Activated T-helper 1 cell treated with anti-CD3 and anti-CD28 coated beads, Interleukin-12 subunit alpha, Interleukin-12 subunit beta, Interleukin-2, Interleukin-4 antibody, amounts not matched to agents 30 ng/mL and 10 ng/mL and 1 ng/mL, durations not matched to agents 14 hours and 24 hours and 36 hours (primary cell): ENCODE data around the gene NPY5R. TPM values are rescaled to one million over a fixed set of nuclear protein-coding genes. Genes with fewer than 3 reads are reported as not detected.

Source experiments
- DNase-seq: peaks from one replicate; pipeline ENCODE4 v3.0.0; 2021; ENCODE audit warnings: low spot score
- H3K27ac Mint-ChIP-seq: one replicate; pipeline ENCODE4 v1.8.0; 2021; ENCODE audit warnings: mild to moderate bottlenecking, mixed read lengths
- H3K27me3 Mint-ChIP-seq: one replicate; pipeline ENCODE4 v1.8.0; 2022; ENCODE audit warnings: mild to moderate bottlenecking, moderate library complexity, mixed read lengths; ENCODE audit not compliant: insufficient read depth
- H3K36me3 Mint-ChIP-seq: one replicate; pipeline ENCODE4 v1.8.0; 2021; ENCODE audit warnings: low read depth, mixed read lengths
- H3K4me1 Mint-ChIP-seq: one replicate; pipeline ENCODE4 v1.8.0; 2021; ENCODE audit warnings: low read depth, mixed read lengths
- H3K4me3 Mint-ChIP-seq: one replicate; pipeline ENCODE4 v1.8.0; 2021; ENCODE audit warnings: mild to moderate bottlenecking, moderate library complexity, mixed read lengths
- H3K9me3 Mint-ChIP-seq: one replicate; pipeline ENCODE4 v1.8.0; 2021; ENCODE audit warnings: mixed read lengths
- intact Hi-C: fragments of 100-400 bp; cut with micrococcal nuclease; formaldehyde crosslinking; loops from one replicate; pipeline ENCODE4 v1.15.1; 2024
- total RNA-seq: library from RNA; stranded (reverse); gene quantifications from 2 replicates; pipeline ENCODE4 v1.2.3, GENCODE V29; 2022

The NPY5R gene
- total RNA-seq, 1 donor from 2014 or later = not detected

DNA sequence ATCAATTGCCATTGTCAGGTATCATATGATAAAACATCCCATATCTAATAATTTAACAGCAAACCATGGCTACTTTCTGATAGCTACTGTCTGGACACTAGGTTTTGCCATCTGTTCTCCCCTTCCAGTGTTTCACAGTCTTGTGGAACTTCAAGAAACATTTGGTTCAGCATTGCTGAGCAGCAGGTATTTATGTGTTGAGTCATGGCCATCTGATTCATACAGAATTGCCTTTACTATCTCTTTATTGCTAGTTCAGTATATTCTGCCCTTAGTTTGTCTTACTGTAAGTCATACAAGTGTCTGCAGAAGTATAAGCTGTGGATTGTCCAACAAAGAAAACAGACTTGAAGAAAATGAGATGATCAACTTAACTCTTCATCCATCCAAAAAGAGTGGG, 7.0 kb downstream of the NPY5R start:
- DNase-seq = no peak
- intact Hi-C loops = loop anchor here (10.0 kb wide), 1 partner anchor 194 kb away; no protein-coding TSS in a partner anchor
- Mint-ChIP-seq H3K9me3 (no peaks in the 10 kb centered on the region), H3K4me1 (no peaks in the 10 kb centered on the region), H3K27me3 (peaks cover 5% of the 10 kb centered on the region), H3K4me3 (no peak overlapping the region), H3K27ac (no peak overlapping the region), H3K36me3 (no peaks in the 10 kb centered on the region)

- Mint-ChIP-seq H3K36me3 (no peaks in the 10 kb centered on the region), H3K4me3 (no peak overlapping the region), H3K27ac (no peak overlapping the region), H3K27me3 (no peaks in the 10 kb centered on the region), H3K4me1 (no peaks in the 10 kb centered on the region), H3K9me3 (no peaks in the 10 kb centered on the region)
- DNase-seq = no peak
- intact Hi-C loops = loop anchor here (10.0 kb wide), 1 partner anchor 192 kb away; no protein-coding TSS in a partner anchor
Measured at GRCh38 chr4:163353054-163353453, 9.4 kb downstream of the NPY5R start.

- Mint-ChIP-seq H3K36me3 (no peaks in the 10 kb centered on the region), H3K27me3 (no peaks in the 10 kb centered on the region), H3K9me3 (no peaks in the 10 kb centered on the region), H3K27ac (no peak overlapping the region), H3K4me3 (no peak overlapping the region), H3K4me1 (no peaks in the 10 kb centered on the region)
- no peak for DNase-seq
- intact Hi-C loops = loop anchor here (10.0 kb wide), 1 partner anchor 189 kb away; no protein-coding TSS in a partner anchor
Measured at GRCh38 chr4:163356104-163356503, 12.4 kb downstream of the NPY5R start.

DNA sequence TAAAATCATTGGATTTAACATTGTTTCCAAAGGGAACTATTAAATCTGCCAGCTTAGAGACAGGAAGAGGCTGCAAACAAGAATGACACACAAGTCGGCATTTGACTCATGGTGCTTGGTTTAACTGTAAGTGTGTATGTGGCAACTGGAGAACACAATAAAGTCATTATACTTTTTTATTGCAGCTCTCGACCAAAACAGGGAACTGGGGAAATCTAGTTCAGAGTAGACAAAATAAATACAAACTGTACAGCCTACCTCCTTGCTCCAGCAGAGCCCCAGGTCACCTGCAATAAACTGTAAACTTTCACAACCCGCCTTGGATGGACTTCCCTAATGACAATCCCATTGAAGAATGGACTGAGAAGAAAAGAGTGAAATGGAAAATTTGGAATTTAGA, 24.0 kb downstream of the NPY5R start:
- intact Hi-C loops = no loop called here
- Mint-ChIP-seq H3K4me1 (no peaks in the 10 kb centered on the region), H3K36me3 (no peaks in the 10 kb centered on the region), H3K4me3 (no peak overlapping the region), H3K27ac (no peak overlapping the region), H3K9me3 (no peaks in the 10 kb centered on the region), H3K27me3 (peaks cover 6% of the 10 kb centered on the region)
- no peak for DNase-seq

GRCh38 chr4:163372029-163372428, 28.3 kb downstream of the NPY5R start:
- no peak overlapping the region for H3K27ac Mint-ChIP-seq
- intact Hi-C loops = no loop called here
- no peaks in the 10 kb centered on the region for H3K4me1 Mint-ChIP-seq
- H3K27me3 Mint-ChIP-seq = peaks cover 6% of the 10 kb centered on the region
- no peaks in the 10 kb centered on the region for H3K9me3 Mint-ChIP-seq
- no peaks in the 10 kb centered on the region for H3K36me3 Mint-ChIP-seq
- DNase-seq = no peak
- H3K4me3 Mint-ChIP-seq = no peak overlapping the region

DNA sequence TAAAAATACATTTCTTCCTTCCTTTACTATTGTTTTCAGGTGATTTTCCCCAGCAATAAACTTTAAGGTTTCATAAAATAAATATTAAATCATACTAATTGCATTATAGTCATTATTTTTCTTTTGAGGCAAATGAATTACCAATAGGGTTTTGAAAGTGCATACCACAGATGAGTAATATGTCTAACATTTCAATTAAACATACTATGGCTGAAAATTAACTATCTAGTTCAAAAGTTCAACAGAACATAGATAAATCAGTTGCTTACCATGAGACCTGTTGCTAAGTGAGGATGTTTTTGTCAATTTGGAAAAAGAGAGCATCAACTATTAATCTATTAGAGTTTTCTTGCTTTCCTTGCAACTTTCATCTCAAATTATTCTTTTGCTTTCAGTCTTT, 35.0 kb downstream of the NPY5R start:
- Mint-ChIP-seq H3K4me1 (no peaks in the 10 kb centered on the region), H3K36me3 (no peaks in the 10 kb centered on the region), H3K27ac (no peak overlapping the region), H3K27me3 (peaks cover 2% of the 10 kb centered on the region), H3K4me3 (no peak overlapping the region), H3K9me3 (no peaks in the 10 kb centered on the region)
- DNase-seq = no peak
- intact Hi-C loops = no loop called here

- Mint-ChIP-seq H3K36me3 (no peaks in the 10 kb centered on the region), H3K27me3 (peaks cover 2% of the 10 kb centered on the region), H3K4me1 (no peaks in the 10 kb centered on the region), H3K27ac (no peak overlapping the region), H3K4me3 (no peak overlapping the region), H3K9me3 (no peaks in the 10 kb centered on the region)
- no peak for DNase-seq
- intact Hi-C loops = no loop called here
Measured at GRCh38 chr4:163380703-163381102, 37.0 kb downstream of the NPY5R start.

GRCh38 chr4:163382178-163382869, 38.6 kb downstream of the NPY5R start:
- Mint-ChIP-seq H3K9me3 (no peaks in the 10 kb centered on the region), H3K4me1 (no peaks in the 10 kb centered on the region), H3K36me3 (no peaks in the 10 kb centered on the region), H3K4me3 (no peak overlapping the region), H3K27me3 (peaks cover 4% of the 10 kb centered on the region), H3K27ac (no peak overlapping the region)
- DNase-seq = no peak
- intact Hi-C loops = no loop called here

DNA sequence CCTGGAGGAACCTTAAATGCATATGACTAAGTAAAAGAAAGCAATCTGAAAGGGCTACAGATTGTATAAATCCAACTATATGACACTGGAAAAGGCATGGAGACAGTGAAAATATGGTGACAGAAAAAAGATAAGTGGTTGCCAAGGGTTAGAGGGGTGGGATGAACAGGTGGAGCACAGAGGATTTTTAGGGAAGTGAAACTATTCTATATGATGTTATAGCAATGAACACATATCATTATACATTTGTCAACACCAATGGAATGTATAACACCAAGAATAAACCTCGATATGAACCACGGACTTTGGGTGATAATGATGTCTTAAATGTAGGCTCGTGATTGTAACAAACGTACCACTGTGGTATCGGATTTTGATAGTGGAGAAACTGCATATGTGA, 40.7 kb downstream of the NPY5R start:
- H3K27me3 Mint-ChIP-seq = peaks cover 4% of the 10 kb centered on the region
- no peak overlapping the region for H3K27ac Mint-ChIP-seq
- intact Hi-C loops = no loop called here
- no peaks in the 10 kb centered on the region for H3K9me3 Mint-ChIP-seq
- DNase-seq = no peak
- no peaks in the 10 kb centered on the region for H3K4me1 Mint-ChIP-seq
- no peaks in the 10 kb centered on the region for H3K36me3 Mint-ChIP-seq
- no peak overlapping the region for H3K4me3 Mint-ChIP-seq

GRCh38 chr4:163384926-163385325, 41.2 kb downstream of the NPY5R start:
- no peak overlapping the region for H3K27ac Mint-ChIP-seq
- intact Hi-C loops = no loop called here
- no peaks in the 10 kb centered on the region for H3K4me1 Mint-ChIP-seq
- H3K4me3 Mint-ChIP-seq = no peak overlapping the region
- H3K36me3 Mint-ChIP-seq = no peaks in the 10 kb centered on the region
- H3K27me3 Mint-ChIP-seq = peaks cover 3% of the 10 kb centered on the region
- no peaks in the 10 kb centered on the region for H3K9me3 Mint-ChIP-seq
- DNase-seq = no peak

DNA sequence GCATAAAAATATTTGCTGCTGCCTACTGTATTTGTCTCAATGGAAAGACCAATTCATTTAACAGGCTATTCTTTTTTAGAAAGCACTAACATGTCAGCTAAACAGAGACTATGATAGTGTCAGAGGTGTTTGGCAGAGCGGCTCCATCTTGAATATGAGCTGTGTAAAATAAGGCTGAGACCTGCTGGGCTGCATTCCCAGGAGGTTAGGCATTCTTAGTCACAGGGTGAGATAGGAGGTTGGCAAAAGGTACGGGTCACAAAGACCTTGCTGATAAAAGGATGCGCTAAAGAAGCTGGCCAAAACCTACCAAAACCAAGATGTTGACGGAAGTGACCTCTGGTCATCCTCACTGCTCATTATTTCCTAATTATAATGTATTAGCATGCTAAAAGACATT, 41.8 kb downstream of the NPY5R start:
- Mint-ChIP-seq H3K4me3 (no peak overlapping the region), H3K27ac (no peak overlapping the region), H3K4me1 (no peaks in the 10 kb centered on the region), H3K9me3 (no peaks in the 10 kb centered on the region), H3K36me3 (no peaks in the 10 kb centered on the region), H3K27me3 (peaks cover 3% of the 10 kb centered on the region)
- intact Hi-C loops = no loop called here
- no peak for DNase-seq

GRCh38 chr4:163391756-163392155, 48.1 kb downstream of the NPY5R start:
- intact Hi-C loops = no loop called here
- Mint-ChIP-seq H3K4me1 (no peaks in the 10 kb centered on the region), H3K9me3 (no peaks in the 10 kb centered on the region)

DNA sequence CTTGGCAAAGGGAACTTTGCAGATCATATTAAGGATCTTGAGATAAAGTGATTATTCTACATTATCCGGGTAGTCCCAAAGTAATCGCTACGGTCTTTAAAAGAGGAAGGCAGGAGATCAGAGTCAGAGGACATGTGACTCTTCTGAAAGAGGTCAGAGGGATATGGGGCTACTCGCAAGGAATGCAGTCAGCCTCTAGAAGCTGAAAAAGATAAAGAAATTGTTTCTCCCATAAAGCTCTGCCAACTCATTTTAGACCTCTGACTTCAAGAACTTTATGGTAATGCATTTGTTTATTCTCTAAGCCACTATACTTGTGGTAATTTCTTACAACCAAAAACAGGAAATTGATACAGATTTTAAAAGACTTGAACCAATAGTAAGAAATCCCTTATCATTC, 48.6 kb downstream of the NPY5R start:
- Mint-ChIP-seq H3K4me3 (no peak overlapping the region), H3K27ac (no peak overlapping the region), H3K27me3 (peaks cover 6% of the 10 kb centered on the region), H3K36me3 (no peaks in the 10 kb centered on the region), H3K4me1 (no peaks in the 10 kb centered on the region), H3K9me3 (no peaks in the 10 kb centered on the region)
- no peak for DNase-seq
- intact Hi-C loops = no loop called here

More at GRCh38 chr4:163391756-163392155, 48.1 kb downstream of the NPY5R start:
- no peak overlapping the region for H3K27ac Mint-ChIP-seq
- no peak overlapping the region for H3K4me3 Mint-ChIP-seq
- no peak for DNase-seq
- H3K27me3 Mint-ChIP-seq = peaks cover 6% of the 10 kb centered on the region
- H3K36me3 Mint-ChIP-seq = no peaks in the 10 kb centered on the region

GRCh38 chr4:163393471-163393870, 49.8 kb downstream of the NPY5R start:
- DNase-seq = no peak
- H3K9me3 Mint-ChIP-seq = no peaks in the 10 kb centered on the region
- H3K4me1 Mint-ChIP-seq = no peaks in the 10 kb centered on the region
- H3K36me3 Mint-ChIP-seq = no peaks in the 10 kb centered on the region
- no peak overlapping the region for H3K4me3 Mint-ChIP-seq
- H3K27ac Mint-ChIP-seq = no peak overlapping the region
- H3K27me3 Mint-ChIP-seq = peaks cover 6% of the 10 kb centered on the region
- intact Hi-C loops = no loop called here
